ENCODE results near the gene TMPRSS9. TPM values are rescaled to one million over a fixed set of nuclear protein-coding genes. Genes with fewer than 3 reads are reported as not detected.
A peak's percentile ranks its signal among the peaks of the same experiment; 100 is the strongest.

TMPRSS9 gene
- polyA plus RNA-seq, 3 donors, result 0.12 to 0.30 TPM; not detected in 1

- peaks cover 20 to 23% of the 10 kb centered on the region in 2 donors for H3K4me1 ChIP-seq (ENCODE audit: control insufficient read depth in 1 of 2, insufficient read depth in 2 of 2, low read length in 2 of 2)
- Mint-ChIP-seq H3K27me3 (ENCODE audit: low read depth in 3 of 3) (peaks cover 0 to 2% (median 0%) of the 10 kb centered on the region in 3 donors), H3K9me3 (peaks cover 0 to 1% (median 0%) of the 10 kb centered on the region in 7 donors), H3K4me3 (peak overlapping the region; percentile 88 to 89), H3K36me3 (peaks cover 0 to 12% of the 10 kb centered on the region in 2 donors), H3K4me1 (peaks cover 26% of the 10 kb centered on the region), H3K27ac (peak overlapping the region in 6 of 7 donors; percentile 64 to 90 (median 84))
- no peaks in the 10 kb centered on the region for H3K36me3 ChIP-seq (replicated peaks in 1 of 2; ENCODE audit: control insufficient read depth in 1 of 2, insufficient read depth in 2 of 2, low read length in 2 of 2)
- peak overlapping the region; percentile 65 to 91 (median 87) for H3K4me3 ChIP-seq (replicated peaks in 1 of 3; ENCODE audit: low read depth in 2 of 3, low read length in 3 of 3)
- H4K20me1 ChIP-seq (ENCODE audit: insufficient read depth, low read length), result no peaks in the 10 kb centered on the region
- intact Hi-C loops (cut with micrococcal nuclease), result loop anchor here in 1 of 2 donors (2.0 kb wide), 1 partner anchor 29 kb away; the partner anchor contains the start of gene TIMM13
- H3K27ac ChIP-seq (ENCODE audit: low read depth in 1 of 2, low read length in 2 of 2), result peak overlapping the region in 1 of 2 donors; percentile 78
- peaks cover 57% of the 10 kb centered on the region for H3K79me2 ChIP-seq (ENCODE audit: insufficient read depth, low read length)
- peak overlapping the region; percentile 90 for H3K9ac ChIP-seq (ENCODE audit: insufficient read depth, low read length, poor library complexity, severe bottlenecking)
- DNase-seq, result peak in 1 of 3 donors; percentile 69
- no peaks in the 10 kb centered on the region for H3K9me3 ChIP-seq (replicated peaks in 1 of 2; ENCODE audit: control insufficient read depth in 1 of 2, insufficient read depth in 1 of 2, low read length in 2 of 2)
- TF ChIP-seq, protein P1, sequence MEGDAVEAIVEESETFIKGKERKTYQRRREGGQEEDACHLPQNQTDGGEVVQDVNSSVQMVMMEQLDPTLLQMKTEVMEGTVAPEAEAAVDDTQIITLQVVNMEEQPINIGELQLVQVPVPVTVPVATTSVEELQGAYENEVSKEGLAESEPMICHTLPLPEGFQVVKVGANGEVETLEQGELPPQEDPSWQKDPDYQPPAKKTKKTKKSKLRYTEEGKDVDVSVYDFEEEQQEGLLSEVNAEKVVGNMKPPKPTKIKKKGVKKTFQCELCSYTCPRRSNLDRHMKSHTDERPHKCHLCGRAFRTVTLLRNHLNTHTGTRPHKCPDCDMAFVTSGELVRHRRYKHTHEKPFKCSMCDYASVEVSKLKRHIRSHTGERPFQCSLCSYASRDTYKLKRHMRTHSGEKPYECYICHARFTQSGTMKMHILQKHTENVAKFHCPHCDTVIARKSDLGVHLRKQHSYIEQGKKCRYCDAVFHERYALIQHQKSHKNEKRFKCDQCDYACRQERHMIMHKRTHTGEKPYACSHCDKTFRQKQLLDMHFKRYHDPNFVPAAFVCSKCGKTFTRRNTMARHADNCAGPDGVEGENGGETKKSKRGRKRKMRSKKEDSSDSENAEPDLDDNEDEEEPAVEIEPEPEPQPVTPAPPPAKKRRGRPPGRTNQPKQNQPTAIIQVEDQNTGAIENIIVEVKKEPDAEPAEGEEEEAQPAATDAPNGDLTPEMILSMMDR (IDR thresholded peaks at IDR 0.05), result no peak
- H3K4me2 ChIP-seq (replicated peaks; ENCODE audit: extremely low read depth, low read length, poor library complexity, severe bottlenecking), result peak overlapping the region; percentile 99
- no peaks in the 10 kb centered on the region for H3K27me3 ChIP-seq (ENCODE audit: control insufficient read depth in 2 of 2, insufficient read depth in 2 of 2, low read length in 2 of 2)
- WGBS (ENCODE audit: insufficient coverage), result 1% methylated on average over 62 of the region's 62 CpGs
- H2AFZ ChIP-seq (ENCODE audit: insufficient read depth, low read depth, low read length, poor library complexity, severe bottlenecking), result peak overlapping the region; percentile 94
Observed at GRCh38 chr19:2455851-2456570, 95.9 kb downstream of the TMPRSS9 start.

DNA sequence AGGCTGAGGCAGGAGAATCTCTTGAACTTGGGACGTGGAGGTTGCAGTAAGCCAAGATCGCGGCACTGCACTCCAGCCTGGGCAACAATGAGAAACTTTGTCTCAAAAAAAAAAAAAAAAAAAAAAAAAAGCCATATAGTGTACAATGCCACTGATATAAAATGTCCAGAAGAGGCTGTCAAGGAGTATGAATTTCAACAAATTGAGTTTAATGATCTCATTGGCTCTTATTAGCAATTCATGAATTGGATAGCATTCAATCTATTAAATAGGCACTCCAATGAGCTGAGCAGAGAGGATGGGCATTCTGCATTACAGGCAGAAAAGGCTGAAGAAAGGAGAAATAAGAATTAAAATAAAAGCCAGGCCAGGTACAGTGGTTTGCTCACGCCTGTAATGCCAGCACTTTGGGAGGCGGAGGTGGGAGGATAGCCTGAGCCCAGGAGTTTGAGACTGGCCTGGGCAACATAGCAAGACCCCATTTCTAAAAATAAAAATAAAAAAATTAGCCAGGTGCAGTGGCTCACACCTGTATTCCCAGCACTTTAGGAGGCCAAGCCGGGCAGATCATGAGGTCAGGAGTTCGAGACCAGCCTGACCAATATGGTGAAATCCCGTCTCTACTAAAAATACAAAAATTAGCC lies 97.5 kb downstream of the TMPRSS9 start:
- peak overlapping the region in 6 of 7 donors; percentile 85 to 94 (median 92) for H3K27ac Mint-ChIP-seq
- Histone ChIP-seq H3K27me3 (ENCODE audit: control insufficient read depth in 2 of 2, insufficient read depth in 2 of 2, low read length in 2 of 2) (no peaks in the 10 kb centered on the region), H3K4me1 (ENCODE audit: control insufficient read depth in 1 of 2, insufficient read depth in 2 of 2, low read length in 2 of 2) (peaks cover 31 to 38% of the 10 kb centered on the region in 2 donors), H4K20me1 (ENCODE audit: insufficient read depth, low read length) (no peaks in the 10 kb centered on the region), H3K9me3 (replicated peaks in 1 of 2; ENCODE audit: control insufficient read depth in 1 of 2, insufficient read depth in 1 of 2, low read length in 2 of 2) (no peaks in the 10 kb centered on the region), H2AFZ (ENCODE audit: insufficient read depth, low read depth, low read length, poor library complexity, severe bottlenecking) (peak overlapping the region; percentile 80), H3K4me2 (replicated peaks; ENCODE audit: extremely low read depth, low read length, poor library complexity, severe bottlenecking) (peak overlapping the region; percentile 79), H3K36me3 (replicated peaks in 1 of 2; ENCODE audit: control insufficient read depth in 1 of 2, insufficient read depth in 2 of 2, low read length in 2 of 2) (no peaks in the 10 kb centered on the region), H3K79me2 (ENCODE audit: insufficient read depth, low read length) (peaks cover 42% of the 10 kb centered on the region), H3K27ac (ENCODE audit: low read depth in 1 of 2, low read length in 2 of 2) (peak overlapping the region; percentile 19 to 66), H3K4me3 (replicated peaks in 1 of 3; ENCODE audit: low read depth in 2 of 3, low read length in 3 of 3) (peak overlapping the region in 2 of 3 experiments; percentile 23 to 73), H3K9ac (ENCODE audit: insufficient read depth, low read length, poor library complexity, severe bottlenecking) (no peak overlapping the region)
- DNase-seq, result no peak
- intact Hi-C loops (cut with micrococcal nuclease), result loop anchor here in 1 of 2 donors (2.0 kb wide), 1 partner anchor 31 kb away; the partner anchor contains the start of gene TIMM13
- H3K36me3 Mint-ChIP-seq, result peaks cover 0 to 4% of the 10 kb centered on the region in 2 donors
- 100% methylated on average over 3 of the region's 8 CpGs for WGBS (ENCODE audit: insufficient coverage)
- TF ChIP-seq, protein P1 (IDR thresholded peaks at IDR 0.05), result no peak
- peaks cover 2 to 3% (median 2%) of the 10 kb centered on the region in 3 donors for H3K27me3 Mint-ChIP-seq (ENCODE audit: low read depth in 3 of 3)
- H3K9me3 Mint-ChIP-seq, result peaks cover 0 to 2% (median 0%) of the 10 kb centered on the region in 7 donors
- H3K4me1 Mint-ChIP-seq, result peaks cover 38% of the 10 kb centered on the region
- H3K4me3 Mint-ChIP-seq, result peak overlapping the region; percentile 76 to 90
